Loucy (cell line): ENCODE data around the gene BHLHA15.

ENCODE experiments used
- EZH2phosphoT487 ChIP-seq: fragments of 200-600 bp; IDR thresholded peaks from 2 replicates; pipeline ENCODE4 v1.6.1; 2018; ENCODE audit warnings: antibody characterized with exemption, mild to moderate bottlenecking, moderate library complexity, borderline replicate concordance
- TF ChIP-seq, protein P1 (sequence below): fragments of 200-600 bp; sonication (generic); conservative IDR thresholded peaks from 2 replicates; pipeline ENCODE4 v1.5.1; 2014; ENCODE audit warnings: mild to moderate bottlenecking, antibody characterized with exemption, low read length

DNA sequence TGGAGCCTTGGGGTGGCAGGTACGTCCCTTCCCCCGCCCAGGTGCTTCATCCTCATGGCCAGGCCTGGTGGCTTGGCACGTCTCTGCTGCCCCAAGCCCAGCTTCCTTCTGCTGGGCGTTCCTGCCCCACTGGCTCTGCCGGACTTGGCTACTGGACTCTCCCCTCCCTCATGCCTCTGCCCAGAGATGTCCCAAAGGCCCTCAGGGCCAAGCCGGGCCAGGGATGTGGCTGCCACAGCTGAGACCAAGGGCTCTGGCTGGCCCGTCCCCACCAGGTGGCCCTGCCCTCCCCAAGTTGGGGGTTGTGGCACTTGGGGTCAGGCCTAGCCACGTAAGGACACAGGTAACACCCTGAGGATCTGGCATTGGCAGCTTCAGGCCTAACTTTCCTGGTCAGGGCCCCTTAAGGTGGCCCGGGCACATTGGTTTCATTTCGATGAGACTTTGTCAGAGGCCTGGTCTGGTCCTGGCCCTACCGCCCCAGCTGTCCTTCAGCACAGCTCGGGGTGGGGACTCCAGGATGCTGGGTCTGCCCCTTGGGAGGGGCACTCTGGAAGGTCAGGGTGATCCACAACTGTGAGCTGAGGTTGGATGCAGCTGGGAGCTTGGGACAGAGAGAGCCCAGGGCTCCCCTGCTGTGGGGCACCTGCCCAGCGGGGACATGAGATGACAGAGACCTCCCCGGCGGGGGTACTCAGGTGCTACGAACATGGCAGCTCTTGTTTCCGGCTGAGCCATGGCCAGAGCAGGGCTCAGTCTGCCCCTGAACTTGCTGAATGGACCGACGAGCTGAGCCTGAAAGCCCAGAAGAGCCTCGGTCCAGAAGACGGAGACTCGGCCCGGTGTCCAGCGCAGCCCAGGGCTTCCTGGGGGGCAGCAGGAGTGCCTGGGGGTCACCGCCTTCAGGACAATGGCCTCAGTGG lies 2.9 kb downstream of the BHLHA15 start:
- TF ChIP-seq, protein P1, sequence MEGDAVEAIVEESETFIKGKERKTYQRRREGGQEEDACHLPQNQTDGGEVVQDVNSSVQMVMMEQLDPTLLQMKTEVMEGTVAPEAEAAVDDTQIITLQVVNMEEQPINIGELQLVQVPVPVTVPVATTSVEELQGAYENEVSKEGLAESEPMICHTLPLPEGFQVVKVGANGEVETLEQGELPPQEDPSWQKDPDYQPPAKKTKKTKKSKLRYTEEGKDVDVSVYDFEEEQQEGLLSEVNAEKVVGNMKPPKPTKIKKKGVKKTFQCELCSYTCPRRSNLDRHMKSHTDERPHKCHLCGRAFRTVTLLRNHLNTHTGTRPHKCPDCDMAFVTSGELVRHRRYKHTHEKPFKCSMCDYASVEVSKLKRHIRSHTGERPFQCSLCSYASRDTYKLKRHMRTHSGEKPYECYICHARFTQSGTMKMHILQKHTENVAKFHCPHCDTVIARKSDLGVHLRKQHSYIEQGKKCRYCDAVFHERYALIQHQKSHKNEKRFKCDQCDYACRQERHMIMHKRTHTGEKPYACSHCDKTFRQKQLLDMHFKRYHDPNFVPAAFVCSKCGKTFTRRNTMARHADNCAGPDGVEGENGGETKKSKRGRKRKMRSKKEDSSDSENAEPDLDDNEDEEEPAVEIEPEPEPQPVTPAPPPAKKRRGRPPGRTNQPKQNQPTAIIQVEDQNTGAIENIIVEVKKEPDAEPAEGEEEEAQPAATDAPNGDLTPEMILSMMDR = no peak
- no peak for TF ChIP-seq EZH2phosphoT487
